ENCODE data around the gene MIR17HG. TPM values are rescaled to one million over a fixed set of nuclear protein-coding genes. Genes with fewer than 3 reads are reported as not detected.
"Not testable (repeated sequence)": the region's sequence is repeated elsewhere in the genome, so short reads cannot be mapped to it uniquely, and the experiment has no call there.

MIR17HG gene
- total RNA-seq, 1 donor from 2014 or later = 2.7 TPM

DNA sequence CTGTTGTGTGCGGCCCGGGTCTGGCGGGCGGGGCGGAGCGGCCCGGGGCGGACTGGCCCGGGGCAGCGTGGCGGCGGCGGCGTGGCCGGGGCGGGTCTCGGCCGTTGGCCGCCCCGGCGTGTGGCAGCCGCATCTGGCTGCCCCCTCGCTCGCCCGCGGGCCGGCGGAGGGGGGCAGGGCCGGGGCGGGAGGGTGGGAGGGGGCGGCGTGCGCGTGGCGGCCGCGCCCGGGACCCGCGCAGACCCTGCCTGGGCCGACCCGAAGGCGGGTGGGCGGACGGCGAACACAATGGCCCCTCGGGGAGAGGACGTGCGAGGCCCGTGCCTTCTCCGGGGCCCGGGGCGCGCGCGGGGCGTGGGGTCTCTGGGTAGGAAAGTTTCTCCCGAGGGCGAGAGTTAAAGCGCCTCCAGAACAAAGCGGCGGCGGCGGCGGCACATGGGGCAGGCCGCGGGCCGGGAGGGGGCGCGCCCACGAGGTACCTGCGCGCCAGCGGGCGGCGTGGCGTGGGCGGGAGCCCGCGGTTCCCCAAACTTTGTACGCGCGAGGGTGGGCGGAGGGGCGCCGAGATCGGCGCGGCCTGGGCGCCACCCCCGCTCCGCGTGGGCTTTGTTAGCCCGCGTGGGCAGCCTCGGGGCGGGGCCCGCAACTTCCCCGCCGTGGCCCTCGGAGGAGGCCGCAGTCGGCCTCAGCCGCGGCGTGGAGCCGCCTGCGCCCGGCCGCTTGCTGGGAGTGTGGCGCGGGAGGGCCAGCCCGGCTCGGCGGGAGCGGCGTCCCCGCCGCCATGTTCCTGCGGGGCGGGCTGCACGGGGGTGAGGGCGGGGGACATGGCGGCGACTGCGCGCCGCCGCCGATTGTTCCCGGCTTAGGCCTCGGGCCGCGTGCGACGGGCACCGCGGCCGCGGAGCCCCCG, 764 bp downstream of the MIR17HG start:
- DNase-seq (ENCODE audit: low spot score) = peak; percentile 25

GRCh38 chr13:91348906-91349435, 1.5 kb downstream of the MIR17HG start:
- DNase-seq (ENCODE audit: low spot score) = peak; percentile 95

DNA sequence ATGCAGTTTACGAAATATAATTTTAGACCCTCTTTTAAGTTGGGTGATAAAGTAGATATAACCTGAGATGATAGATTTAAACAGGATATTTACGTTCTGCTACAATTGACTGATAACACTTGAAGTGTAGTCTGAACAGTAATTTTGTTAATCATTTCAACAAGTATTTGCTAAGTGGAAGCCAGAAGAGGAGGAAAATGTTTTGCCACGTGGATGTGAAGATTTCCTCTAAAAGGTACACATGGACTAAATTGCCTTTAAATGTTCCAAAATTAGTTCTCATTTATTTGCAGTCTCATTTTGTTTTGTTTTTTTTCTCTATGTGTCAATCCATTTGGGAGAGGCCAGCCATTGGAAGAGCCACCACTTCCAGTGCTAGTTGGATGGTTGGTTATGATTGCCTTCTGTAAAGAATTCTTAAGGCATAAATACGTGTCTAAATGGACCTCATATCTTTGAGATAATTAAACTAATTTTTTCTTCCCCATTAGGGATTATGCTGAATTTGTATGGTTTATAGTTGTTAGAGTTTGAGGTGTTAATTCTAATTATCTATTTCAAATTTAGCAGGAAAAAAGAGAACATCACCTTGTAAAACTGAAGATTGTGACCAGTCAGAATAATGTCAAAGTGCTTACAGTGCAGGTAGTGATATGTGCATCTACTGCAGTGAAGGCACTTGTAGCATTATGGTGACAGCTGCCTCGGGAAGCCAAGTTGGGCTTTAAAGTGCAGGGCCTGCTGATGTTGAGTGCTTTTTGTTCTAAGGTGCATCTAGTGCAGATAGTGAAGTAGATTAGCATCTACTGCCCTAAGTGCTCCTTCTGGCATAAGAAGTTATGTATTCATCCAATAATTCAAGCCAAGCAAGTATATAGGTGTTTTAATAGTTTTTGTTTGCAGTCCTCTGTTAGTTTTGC, 2.8 kb downstream of the MIR17HG start:
- DNase-seq (ENCODE audit: low spot score) = no peak

- DNase-seq (ENCODE audit: low spot score) = no peak
These were observed 3.6 kb downstream of the MIR17HG start for GRCh38 chr13:91351123-91351522.

- no peak for DNase-seq (ENCODE audit: low spot score)
These were observed 4.5 kb downstream of the MIR17HG start for GRCh38 chr13:91351980-91352379.

GRCh38 chr13:91352891-91353290, 5.4 kb downstream of the MIR17HG start:
- not testable (repeated sequence) for DNase-seq (ENCODE audit: low spot score)

- DNase-seq (ENCODE audit: low spot score) = no peak
These were observed 6.0 kb downstream of the MIR17HG start for GRCh38 chr13:91353494-91353893.

DNA sequence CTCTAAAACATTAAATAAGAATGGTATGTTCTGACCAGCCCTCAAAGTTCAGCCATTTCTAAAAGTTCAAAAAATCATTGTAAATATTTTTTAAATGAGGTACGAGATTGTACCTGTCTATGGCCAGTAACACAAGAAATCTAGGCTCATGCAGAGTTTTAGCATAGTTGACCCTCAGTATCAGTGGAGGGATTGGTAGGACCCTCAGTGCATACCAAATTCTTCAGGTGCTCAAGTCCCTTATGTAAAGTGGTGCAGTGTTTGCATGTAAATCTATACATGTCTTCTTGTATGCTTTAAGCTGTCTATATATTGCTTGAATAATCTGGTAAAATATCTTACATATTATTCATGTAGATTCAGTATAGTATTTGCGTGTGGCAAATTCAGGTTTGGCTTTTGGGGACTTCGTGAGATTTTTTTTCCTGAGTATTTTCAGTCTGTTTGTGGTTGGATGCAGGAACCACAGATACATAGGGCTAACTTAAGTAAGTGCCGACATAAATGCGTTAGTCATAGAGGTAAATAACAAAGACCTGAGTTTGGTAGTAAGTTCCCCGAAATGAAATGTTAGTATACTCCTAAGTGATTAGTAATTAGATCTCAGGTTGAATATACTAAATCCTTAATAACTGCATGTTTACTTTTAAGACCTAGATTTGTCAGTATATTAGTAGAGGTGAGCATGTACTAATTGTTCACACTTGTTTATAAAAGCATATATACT, 7.8 kb downstream of the MIR17HG start:
- no peak for DNase-seq (ENCODE audit: low spot score)

DNA sequence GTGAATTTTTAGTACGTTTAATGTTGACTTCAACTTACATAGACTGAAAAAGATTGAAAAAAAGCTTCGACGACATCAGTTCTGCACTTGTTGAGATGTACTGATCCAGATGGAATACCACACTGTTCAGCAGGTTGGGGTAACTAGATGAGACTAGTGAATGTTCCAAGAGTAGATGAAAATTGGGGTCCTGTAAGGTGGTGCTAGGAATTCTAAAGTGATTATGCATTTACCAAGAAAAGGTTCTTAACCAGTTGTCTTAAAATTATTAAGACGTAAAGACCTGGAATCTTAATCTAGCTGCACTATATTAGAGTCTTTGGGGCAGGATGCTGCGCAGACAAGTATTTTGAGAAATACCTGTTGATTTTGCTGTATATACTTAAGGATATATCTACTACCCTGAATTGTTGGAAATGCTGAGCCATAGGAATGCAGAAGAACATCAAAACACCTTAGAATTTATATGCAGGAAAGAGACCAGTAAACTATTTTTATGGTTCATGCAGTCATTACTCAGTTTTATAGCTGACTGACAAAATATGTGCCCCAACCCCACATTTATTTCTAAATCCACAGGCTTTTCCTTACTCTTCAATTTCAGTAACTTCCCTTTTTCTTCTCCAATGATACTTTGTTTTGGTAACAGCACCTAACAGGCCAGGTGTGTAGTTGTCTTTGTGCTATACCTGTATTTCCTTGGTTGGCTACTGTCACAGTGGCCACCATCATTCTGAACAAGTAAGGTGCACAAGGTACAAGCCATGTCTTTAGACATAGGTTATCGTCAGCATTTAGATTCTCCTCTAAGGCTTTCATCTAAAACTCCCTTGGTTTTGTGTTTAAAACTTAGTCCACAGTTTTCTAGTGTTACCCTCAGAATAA, 8.6 kb downstream of the MIR17HG start:
- DNase-seq (ENCODE audit: low spot score) = no peak

GRCh38 chr13:91356919-91357612, 9.6 kb downstream of the MIR17HG start:
- DNase-seq (ENCODE audit: low spot score) = no peak

- DNase-seq (ENCODE audit: low spot score) = no peak
These were observed 10.3 kb downstream of the MIR17HG start for GRCh38 chr13:91357613-91358386.

- no peak for DNase-seq (ENCODE audit: low spot score)
These were observed 10.9 kb downstream of the MIR17HG start for GRCh38 chr13:91358387-91358782.

DNA sequence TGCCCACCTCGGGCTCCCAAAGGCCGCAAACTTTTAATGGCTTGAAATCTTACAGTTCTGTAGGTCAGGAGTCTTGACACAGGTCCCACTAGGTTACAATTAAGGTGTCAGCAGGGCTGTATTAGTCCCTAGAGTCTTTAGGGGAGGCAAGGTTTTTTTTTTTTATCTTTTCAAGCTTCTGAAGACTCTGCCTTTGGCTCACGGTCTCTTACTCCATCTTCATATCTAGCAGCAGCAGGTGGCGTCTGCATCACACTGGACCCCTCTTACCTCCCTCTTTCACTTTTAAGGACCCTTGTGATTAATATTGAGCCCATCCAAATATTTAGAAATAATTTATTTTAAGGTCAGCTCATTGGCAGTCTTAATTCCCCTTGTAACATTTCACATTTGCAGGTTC, 11.6 kb downstream of the MIR17HG start:
- no peak for DNase-seq (ENCODE audit: low spot score)

DNA sequence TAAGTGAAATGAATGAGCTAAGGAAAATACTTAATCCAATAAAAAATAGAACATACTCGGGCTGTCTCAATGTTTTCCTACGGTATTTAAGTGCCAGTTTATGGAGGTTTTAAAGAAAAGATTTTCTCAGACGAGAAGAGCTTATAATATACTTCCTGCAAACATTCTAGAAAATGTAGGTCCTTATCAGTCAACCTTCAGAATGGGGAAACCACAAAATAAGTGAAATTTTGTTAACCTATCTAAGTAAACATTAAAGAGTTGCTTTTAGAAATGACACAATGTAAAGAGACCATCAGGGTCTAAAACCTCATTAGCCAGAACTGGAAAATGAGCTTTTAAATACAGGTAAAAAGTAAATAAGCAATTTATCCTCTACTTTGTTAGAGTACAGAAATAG, 12.1 kb downstream of the MIR17HG start:
- no peak for DNase-seq (ENCODE audit: low spot score)

GRCh38 chr13:91360246-91360751, 12.8 kb downstream of the MIR17HG start:
- DNase-seq (ENCODE audit: low spot score) = no peak

- no peak for DNase-seq (ENCODE audit: low spot score)
These were observed 14.3 kb downstream of the MIR17HG start for GRCh38 chr13:91361755-91362271.

GRCh38 chr13:91362908-91363307, 15.4 kb downstream of the MIR17HG start:
- no peak for DNase-seq (ENCODE audit: low spot score)

DNA sequence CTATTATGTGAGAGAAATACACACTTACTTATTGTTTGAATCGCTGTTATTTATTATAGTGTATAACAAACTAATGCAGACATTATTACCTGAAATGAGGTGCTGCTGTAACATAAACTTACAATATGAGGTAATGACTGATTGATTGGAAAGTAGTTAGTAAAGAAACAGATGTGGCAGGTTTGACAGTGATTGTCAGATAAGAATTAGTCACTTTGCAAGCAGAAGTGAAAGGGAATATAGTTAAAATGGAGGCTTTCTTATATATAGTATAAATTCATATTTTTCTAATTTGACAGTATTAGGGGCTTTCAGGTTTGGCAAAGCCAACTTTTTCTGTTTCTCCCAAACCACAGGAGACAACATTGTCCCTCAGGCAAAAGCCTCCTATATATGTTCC, 20.6 kb downstream of the MIR17HG start:
- no peak for DNase-seq (ENCODE audit: low spot score)
